ENCODE measurements around the gene HACE1.

HACE1 gene

GRCh38 chr6:104729433-104729832, 130.3 kb downstream of the HACE1 start:
- DNase-seq, result no peak

DNA sequence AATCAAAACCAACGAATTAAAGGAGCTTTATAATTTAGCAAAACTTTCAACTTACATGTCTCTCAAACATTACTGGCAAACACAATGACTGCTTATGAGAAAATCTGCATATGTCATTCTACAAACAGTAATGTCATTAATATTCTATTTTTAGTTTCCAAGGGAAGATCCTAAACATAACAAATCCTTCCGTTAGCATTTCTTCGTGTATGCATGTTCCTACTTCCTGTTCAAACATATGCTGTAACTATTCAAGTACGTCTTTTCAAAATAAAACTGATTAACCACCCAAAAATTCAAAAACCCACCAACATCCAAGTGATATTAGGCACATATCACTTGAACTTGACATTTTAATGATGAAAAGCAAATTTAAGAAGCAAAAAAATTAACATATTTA, 131.3 kb downstream of the HACE1 start:
- no peak for DNase-seq

- no peak for DNase-seq
Observed at GRCh38 chr6:104718672-104719071, 141.0 kb downstream of the HACE1 start.

- DNase-seq, result no peak
Observed at GRCh38 chr6:104716858-104717257, 142.9 kb downstream of the HACE1 start.

- DNase-seq, result no peak
Observed at GRCh38 chr6:104714796-104715195, 144.9 kb downstream of the HACE1 start.

DNA sequence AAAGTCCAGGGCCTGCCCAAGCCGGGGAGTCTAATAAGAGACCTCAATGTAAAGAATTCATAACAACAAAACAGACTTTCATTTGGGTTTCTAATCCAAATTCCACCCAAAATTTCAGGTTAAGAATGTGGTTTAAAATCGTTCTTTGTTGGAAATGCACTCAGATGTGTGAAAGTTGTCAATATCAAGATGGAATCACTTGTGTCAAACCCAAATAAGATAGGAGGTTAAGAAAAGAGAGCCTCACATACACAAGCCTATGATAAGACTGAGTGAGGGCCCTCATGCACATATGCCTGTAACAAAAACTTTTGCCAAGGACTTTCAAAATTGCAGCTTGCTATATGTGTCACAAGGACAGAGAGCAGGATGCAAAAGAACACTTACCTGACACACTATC, 145.7 kb downstream of the HACE1 start:
- no peak for DNase-seq

GRCh38 chr6:104711371-104711770, 148.3 kb downstream of the HACE1 start:
- no peak for DNase-seq

GRCh38 chr6:104710543-104711335, 149.0 kb downstream of the HACE1 start:
- no peak for DNase-seq

DNA sequence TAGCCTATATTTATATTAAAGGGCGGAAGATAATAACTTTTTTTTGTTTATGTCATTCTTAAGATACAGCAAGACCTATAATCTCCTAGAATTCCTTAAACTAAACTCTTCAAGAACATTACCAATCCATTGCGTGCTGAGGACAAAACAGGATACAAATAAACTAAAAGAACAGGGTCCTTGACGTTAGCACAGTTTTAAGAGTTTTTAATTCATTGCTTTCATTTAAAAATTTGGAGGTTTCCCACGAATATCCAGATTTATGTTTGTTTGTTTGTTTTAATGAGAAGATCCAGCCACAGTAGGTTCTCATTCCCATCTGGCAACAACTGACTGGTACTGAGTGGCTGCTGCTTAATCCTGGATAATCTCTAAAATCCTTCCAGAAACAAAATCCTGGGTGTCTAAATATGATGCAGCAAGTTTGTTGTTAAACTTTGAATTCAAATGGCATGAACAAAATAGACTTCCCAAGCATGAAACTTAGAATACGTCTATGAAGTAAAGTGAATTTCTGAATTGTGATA, 153.7 kb downstream of the HACE1 start:
- DNase-seq, result no peak

DNA sequence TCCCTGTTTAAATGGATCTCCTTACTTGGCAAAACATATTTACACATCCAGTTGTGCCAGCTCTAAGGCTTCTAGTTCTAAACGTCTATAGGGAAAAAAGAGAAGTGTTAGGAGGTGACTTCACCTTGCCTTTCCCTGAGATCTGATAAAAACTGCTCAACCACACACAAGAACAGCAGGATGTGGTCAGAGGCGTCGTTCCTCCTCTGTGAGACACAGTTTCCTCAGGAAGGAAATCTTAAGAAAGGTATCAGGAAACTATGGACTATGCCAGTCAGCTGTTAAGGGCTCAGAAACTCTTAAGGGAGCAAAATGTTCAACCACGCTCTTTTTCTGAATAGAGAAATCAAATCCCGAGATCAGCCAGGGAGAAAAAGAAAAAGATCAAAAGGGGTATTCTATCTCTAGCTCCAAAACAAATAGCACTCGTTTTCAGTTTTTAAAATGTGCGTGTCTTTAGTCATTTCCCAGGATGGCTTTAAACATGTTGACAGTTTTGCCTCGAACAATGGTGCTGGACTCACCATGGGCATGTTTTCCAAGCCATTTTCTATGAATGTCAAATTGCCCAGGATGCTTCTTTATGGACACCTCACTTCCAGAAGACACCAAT, 154.5 kb downstream of the HACE1 start:
- peak in 2 of 5 donors; percentile 29 to 72 for DNase-seq

DNA sequence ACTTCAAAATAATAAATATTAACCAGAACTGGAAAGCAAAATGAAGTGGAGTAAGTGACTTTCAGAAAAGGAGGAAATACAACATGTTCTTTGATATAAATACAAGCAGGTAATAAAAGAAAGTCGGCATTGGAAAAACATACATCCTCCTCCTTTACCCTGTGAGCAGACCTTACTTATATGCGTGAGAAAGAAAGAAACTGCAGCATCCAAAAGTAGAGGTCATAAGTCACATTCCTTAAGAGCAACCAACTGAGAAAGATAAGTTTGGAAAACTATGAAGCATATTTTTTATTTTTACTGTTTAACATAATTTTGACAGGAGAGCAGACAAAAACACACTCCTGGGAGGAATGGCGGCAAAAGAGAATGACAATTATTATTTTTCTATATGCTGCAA, 155.5 kb downstream of the HACE1 start:
- no peak for DNase-seq

GRCh38 chr6:104702126-104702841, 157.4 kb downstream of the HACE1 start:
- DNase-seq, result no peak

GRCh38 chr6:104700371-104701185, 159.1 kb downstream of the HACE1 start:
- no peak for DNase-seq

DNA sequence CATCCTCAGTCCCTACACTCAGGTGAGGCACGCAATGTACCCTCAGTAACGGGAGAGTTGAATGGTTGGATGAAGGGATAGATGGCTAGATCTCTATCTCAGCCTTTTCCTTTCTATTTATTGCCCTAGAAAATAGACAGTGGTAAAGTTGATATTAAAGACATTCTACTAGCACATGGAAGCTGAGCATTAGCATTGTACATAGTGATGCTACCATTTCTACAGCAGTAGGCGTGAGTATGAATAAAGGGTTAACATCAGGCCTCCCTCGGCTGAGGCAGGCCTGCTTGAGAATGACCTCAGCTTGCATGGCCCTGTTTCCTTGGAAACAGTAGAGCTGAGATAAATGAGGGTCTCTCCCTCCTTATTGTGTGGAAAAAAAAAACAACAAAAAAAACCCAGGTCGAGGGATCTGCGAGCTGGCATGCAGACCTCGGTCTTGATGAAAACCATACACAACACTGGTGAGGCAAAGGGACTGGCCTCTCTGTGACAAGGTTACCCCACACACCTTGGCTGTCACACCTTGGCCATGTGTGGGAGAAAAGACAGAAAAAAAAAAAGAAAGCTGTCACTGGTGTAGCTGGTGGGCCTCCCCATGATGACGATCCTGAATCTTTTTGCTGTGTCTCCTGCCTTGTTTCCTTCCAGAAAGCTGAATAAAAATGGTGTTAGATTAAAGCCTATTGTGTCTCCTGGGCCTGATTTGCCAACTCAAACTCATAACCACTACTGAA, 160.0 kb downstream of the HACE1 start:
- DNase-seq, result no peak

DNA sequence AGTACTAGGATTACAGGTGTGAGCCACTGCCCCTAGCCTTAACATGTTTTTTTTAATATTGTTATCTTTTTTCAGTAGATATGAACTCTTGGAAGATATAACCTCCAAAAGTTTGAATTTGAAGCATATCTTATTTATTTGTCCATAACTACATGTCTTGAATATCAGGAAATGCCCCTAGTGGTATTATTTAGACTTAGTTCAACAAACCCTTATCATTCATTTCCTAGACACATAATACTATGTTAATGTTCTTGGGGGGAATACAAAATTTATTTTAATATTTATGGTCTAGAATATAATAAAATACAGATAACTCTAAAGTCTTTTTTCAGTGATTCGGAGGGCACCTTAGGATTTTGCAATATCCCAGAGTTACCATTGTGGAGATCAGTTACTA, 160.7 kb downstream of the HACE1 start:
- DNase-seq, result no peak

- no peak for DNase-seq
Observed at GRCh38 chr6:104692008-104692407, 167.7 kb downstream of the HACE1 start.

GRCh38 chr6:104689551-104690205, 170.0 kb downstream of the HACE1 start:
- DNase-seq, result no peak

- no peak for DNase-seq
Observed at GRCh38 chr6:104688283-104688969, 171.3 kb downstream of the HACE1 start.

DNA sequence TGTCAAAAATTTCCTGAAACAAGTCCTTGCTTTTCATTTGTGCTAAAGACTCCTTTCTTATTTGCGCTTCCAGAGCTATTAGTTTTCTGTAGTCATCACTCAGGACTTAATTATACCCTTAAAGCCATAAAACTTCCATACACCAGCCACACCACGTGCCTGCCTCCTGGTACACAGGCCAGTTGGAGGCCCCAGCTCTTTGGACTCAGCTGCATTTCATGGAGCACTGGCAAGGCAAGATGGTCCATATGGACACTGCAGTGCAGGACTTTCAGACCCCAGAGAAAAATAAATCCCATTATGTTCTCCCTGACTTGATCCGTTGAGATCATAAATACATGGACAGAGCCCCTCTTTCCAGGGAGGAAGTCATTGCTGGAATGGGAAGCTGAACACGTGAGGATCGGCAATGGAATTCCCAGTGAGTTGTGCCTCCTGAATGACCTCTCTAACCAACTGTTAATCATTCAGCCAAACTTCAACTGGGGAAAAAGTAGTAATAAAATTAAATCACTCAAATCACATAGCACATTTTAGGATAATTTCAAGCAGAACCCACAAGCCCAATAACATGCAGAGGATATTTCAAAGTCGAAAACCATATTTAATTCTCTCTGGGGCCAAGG, 173.1 kb downstream of the HACE1 start:
- no peak for DNase-seq

DNA sequence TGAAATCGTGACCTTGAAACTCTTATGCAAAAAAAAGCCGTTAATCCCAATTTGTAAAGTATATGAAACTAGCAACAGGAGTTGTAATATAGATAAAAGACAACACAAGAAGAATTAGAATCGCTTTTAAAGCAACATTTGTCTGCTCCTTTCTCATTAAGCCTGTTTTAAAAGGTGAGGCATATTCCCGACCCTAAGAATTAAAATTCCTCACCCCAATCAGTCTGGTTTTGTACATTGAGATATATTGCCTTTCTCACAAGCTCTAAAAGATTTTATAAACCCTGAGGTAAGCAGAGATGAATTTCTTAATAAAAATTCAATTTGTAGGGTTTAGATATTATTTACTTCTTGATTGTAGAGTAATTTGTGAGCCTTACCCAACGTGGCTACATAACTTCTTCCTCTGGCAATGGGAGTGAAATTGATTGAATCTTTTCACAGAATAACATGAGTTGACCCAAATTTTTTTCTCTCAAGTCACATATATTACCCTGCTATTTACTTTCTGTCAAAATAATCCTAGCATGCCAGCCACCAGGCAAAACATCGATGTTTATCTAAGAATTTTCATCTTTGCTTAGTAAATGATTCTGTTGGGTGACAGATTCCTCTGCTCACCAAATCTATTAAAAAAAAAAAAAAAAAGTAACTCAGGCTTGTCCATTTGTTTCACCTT, 173.7 kb downstream of the HACE1 start:
- no peak for DNase-seq
